NCI-H2029 treated with DMSO at 0.1 percent for 48 hours (cell line): ENCODE measurements around the gene CDK1.

ENCODE experiments used
- DNase-seq: peaks from one replicate; lab custom pipeline; 2025; lab: John Stamatoyannopoulos, UW

CDK1 gene

GRCh38 chr10:60778214-60778970, at the start of gene CDK1:
Gene CDK1 (plus strand): TSS chr10:60778478. CDS start chr10:60780166, 1,688 bp downstream.
- peak; percentile 80 for DNase-seq

GRCh38 chr10:60729106-60729505, 49.2 kb upstream of the CDK1 start:
- no peak for DNase-seq

- no peak for DNase-seq
Measured at GRCh38 chr10:60731134-60731885, 47.0 kb upstream of the CDK1 start.

- no peak for DNase-seq
Measured at GRCh38 chr10:60732198-60732806, 46.0 kb upstream of the CDK1 start.

GRCh38 chr10:60732807-60733516, 45.3 kb upstream of the CDK1 start:
- no peak for DNase-seq

GRCh38 chr10:60733517-60733822, 44.8 kb upstream of the CDK1 start:
- no peak for DNase-seq

- no peak for DNase-seq
Measured at GRCh38 chr10:60733826-60734225, 44.5 kb upstream of the CDK1 start.

- DNase-seq = no peak
Measured at GRCh38 chr10:60734226-60734625, 44.1 kb upstream of the CDK1 start.

- DNase-seq = peak; percentile 27
Measured at GRCh38 chr10:60735244-60735643, 43.0 kb upstream of the CDK1 start.

- DNase-seq = no peak
Measured at GRCh38 chr10:60737242-60737641, 41.0 kb upstream of the CDK1 start.

GRCh38 chr10:60739558-60739957, 38.7 kb upstream of the CDK1 start:
- DNase-seq = no peak

- DNase-seq = no peak
Measured at GRCh38 chr10:60742512-60742911, 35.8 kb upstream of the CDK1 start.

- DNase-seq = no peak
Measured at GRCh38 chr10:60747817-60748469, 30.3 kb upstream of the CDK1 start.

GRCh38 chr10:60753152-60753551, 25.1 kb upstream of the CDK1 start:
- no peak for DNase-seq

- DNase-seq = no peak
Measured at GRCh38 chr10:60753817-60754216, 24.5 kb upstream of the CDK1 start.

- DNase-seq = no peak
Measured at GRCh38 chr10:60757420-60757895, 20.8 kb upstream of the CDK1 start.

- no peak for DNase-seq
Measured at GRCh38 chr10:60759181-60759580, 19.1 kb upstream of the CDK1 start.

- DNase-seq = no peak
Measured at GRCh38 chr10:60760711-60761210, 17.5 kb upstream of the CDK1 start.

GRCh38 chr10:60762554-60762953, 15.7 kb upstream of the CDK1 start:
- DNase-seq = no peak

- DNase-seq = no peak
Measured at GRCh38 chr10:60767424-60767823, 10.9 kb upstream of the CDK1 start.

GRCh38 chr10:60769406-60769805, 8.9 kb upstream of the CDK1 start:
- DNase-seq = no peak
